Endodermal cell (in vitro differentiated cells): ENCODE results near the gene CPEB1. TPM values are rescaled to one million over a fixed set of nuclear protein-coding genes. Genes with fewer than 3 reads are reported as not detected.
A peak's percentile ranks its signal among the peaks of the same experiment; 100 is the strongest.

Experiments
- DNase-seq: peaks from one replicate; pipeline ENCODE4 v3.0.0-alpha.2; 2017
- H3K27ac ChIP-seq: 2 replicates; pipeline ENCODE4 v1.5.1; 2013; ENCODE audit warnings: mild to moderate bottlenecking, low read depth, low read length, moderate library complexity
- H3K27me3 ChIP-seq: 2 replicates; pipeline ENCODE4 v1.6.1; 2013; ENCODE audit warnings: mild to moderate bottlenecking, low read length, moderate library complexity; ENCODE audit not compliant: insufficient read depth, control insufficient read depth, poor library complexity, severe bottlenecking
- H3K36me3 ChIP-seq: 2 replicates; pipeline ENCODE4 v1.7.0; 2013; ENCODE audit warnings: mild to moderate bottlenecking, low read length, moderate library complexity; ENCODE audit not compliant: control insufficient read depth, insufficient read depth
- H3K4me1 ChIP-seq: one replicate; pipeline ENCODE4 v1.7.0; 2013; ENCODE audit warnings: low read length; ENCODE audit not compliant: control insufficient read depth, insufficient read depth
- H3K4me3 ChIP-seq: 2 replicates; pipeline ENCODE4 v1.5.1; 2013; ENCODE audit warnings: mild to moderate bottlenecking, low read length, moderate library complexity
- H3K9ac ChIP-seq: 2 replicates; pipeline ENCODE4 v1.6.1; 2013; ENCODE audit warnings: mild to moderate bottlenecking, low read length, moderate library complexity; ENCODE audit not compliant: poor library complexity, severe bottlenecking; ENCODE audit errors: extremely low read depth
- H3K9me3 ChIP-seq: 2 replicates; pipeline ENCODE4 v1.6.1; 2013; ENCODE audit warnings: mild to moderate bottlenecking, low read length, moderate library complexity; ENCODE audit not compliant: control insufficient read depth
- H3K27ac Mint-ChIP-seq: 2 replicates; pipeline ENCODE4 v1.8.0; 2020; ENCODE audit warnings: mixed read lengths
- H3K27me3 Mint-ChIP-seq: 2 replicates; pipeline ENCODE4 v1.8.0; 2021; ENCODE audit warnings: mild to moderate bottlenecking, mixed read lengths; ENCODE audit not compliant: insufficient read depth
- H3K36me3 Mint-ChIP-seq: 2 replicates; pipeline ENCODE4 v1.8.0; 2020; ENCODE audit warnings: low read depth, mixed read lengths
- H3K4me1 Mint-ChIP-seq: 2 replicates; pipeline ENCODE4 v1.8.0; 2020; ENCODE audit warnings: mixed read lengths
- H3K4me3 Mint-ChIP-seq: 2 replicates; pipeline ENCODE4 v1.8.0; 2020; ENCODE audit warnings: mild to moderate bottlenecking, moderate library complexity, mixed read lengths
- H3K9me3 Mint-ChIP-seq: 2 replicates; pipeline ENCODE4 v1.8.0; 2020; ENCODE audit warnings: mild to moderate bottlenecking, mixed read lengths
- WGBS, 2 experiments: methylation state at CpG; one replicate each; pipeline versions ENCODE4 v1.1.5 to v1.1.7; 2013; ENCODE audit warnings: missing lambda C conversion rate in 2 of 2, mixed read lengths in 1 of 2; ENCODE audit not compliant: insufficient coverage in 1 of 2, insufficient read length in 1 of 2; 5-methylcytosine and 5-hydroxymethylcytosine counted together
- total RNA-seq, 2 donors: library from RNA; stranded (reverse); fragmentation: NEBNext Ultra II Directional in 1 of 2; extraction: Animal tissue kit (Norgen Biotek cat#: 25700) in 1 of 2; gene quantifications; 2 replicates in 1 of 2; 3 replicates in 1 of 2; pipeline ENCODE4 v1.2.1, GENCODE V29; 2021
- TF ChIP-seq, protein P1 (sequence below): fragments of 200-600 bp; sonication (generic); conservative IDR thresholded peaks from 2 replicates; pipeline ENCODE4 v1.5.0; 2021; ENCODE audit warnings: antibody characterized with exemption, mild to moderate bottlenecking

Gene CPEB1
- total RNA-seq, 2 donors from 2014 or later: 1.0 to 1.4 TPM

DNA sequence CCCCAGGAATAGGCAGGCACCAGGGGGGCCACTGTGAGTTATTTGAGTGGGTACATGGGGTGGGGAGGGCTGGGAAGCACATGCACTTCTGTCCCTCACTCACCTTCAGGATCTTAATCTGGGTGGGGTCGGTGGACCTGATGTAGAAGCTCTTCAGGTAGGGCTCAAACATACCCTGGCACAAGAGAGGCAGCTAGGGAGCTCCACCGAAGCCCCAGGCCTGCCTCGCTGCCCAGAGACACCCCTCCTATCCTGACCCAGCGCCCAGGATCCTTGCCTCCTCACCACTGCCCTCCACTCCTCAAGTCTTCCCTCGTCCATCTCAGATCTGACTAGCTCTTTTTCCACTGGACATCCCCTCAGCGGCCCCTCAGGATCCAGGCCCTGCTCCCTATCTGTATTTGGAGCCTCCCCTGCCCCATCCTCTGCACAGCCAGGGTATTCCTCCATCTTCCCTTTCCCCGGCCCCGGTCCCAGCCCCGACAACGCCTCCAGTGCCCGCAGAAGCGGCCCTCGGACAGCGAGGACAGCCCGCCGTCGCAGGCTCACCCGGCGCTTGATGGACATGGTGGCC, 32.5 kb upstream of the CPEB1 start:
- no peaks in the 10 kb centered on the region for H3K9me3 ChIP-seq
- DNase-seq: no peak
- 36 to 45% methylated on average over 6 to 19 of the region's 19 CpGs for WGBS, 2 experiments
- Mint-ChIP-seq H3K27me3 (peaks cover 14% of the 10 kb centered on the region), H3K9me3 (no peaks in the 10 kb centered on the region), H3K4me3 (peak overlapping the region; percentile 87), H3K36me3 (no peaks in the 10 kb centered on the region), H3K4me1 (peaks cover 9% of the 10 kb centered on the region), H3K27ac (peak overlapping the region; percentile 39)
- H3K4me1 ChIP-seq: peaks cover 2% of the 10 kb centered on the region
- H3K27ac ChIP-seq: no peak overlapping the region
- no peak overlapping the region for H3K9ac ChIP-seq
- H3K36me3 ChIP-seq: no peaks in the 10 kb centered on the region
- TF ChIP-seq, protein P1, sequence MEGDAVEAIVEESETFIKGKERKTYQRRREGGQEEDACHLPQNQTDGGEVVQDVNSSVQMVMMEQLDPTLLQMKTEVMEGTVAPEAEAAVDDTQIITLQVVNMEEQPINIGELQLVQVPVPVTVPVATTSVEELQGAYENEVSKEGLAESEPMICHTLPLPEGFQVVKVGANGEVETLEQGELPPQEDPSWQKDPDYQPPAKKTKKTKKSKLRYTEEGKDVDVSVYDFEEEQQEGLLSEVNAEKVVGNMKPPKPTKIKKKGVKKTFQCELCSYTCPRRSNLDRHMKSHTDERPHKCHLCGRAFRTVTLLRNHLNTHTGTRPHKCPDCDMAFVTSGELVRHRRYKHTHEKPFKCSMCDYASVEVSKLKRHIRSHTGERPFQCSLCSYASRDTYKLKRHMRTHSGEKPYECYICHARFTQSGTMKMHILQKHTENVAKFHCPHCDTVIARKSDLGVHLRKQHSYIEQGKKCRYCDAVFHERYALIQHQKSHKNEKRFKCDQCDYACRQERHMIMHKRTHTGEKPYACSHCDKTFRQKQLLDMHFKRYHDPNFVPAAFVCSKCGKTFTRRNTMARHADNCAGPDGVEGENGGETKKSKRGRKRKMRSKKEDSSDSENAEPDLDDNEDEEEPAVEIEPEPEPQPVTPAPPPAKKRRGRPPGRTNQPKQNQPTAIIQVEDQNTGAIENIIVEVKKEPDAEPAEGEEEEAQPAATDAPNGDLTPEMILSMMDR: no peak
- peaks cover 33% of the 10 kb centered on the region for H3K27me3 ChIP-seq
- H3K4me3 ChIP-seq: peak overlapping the region; percentile 81

DNA sequence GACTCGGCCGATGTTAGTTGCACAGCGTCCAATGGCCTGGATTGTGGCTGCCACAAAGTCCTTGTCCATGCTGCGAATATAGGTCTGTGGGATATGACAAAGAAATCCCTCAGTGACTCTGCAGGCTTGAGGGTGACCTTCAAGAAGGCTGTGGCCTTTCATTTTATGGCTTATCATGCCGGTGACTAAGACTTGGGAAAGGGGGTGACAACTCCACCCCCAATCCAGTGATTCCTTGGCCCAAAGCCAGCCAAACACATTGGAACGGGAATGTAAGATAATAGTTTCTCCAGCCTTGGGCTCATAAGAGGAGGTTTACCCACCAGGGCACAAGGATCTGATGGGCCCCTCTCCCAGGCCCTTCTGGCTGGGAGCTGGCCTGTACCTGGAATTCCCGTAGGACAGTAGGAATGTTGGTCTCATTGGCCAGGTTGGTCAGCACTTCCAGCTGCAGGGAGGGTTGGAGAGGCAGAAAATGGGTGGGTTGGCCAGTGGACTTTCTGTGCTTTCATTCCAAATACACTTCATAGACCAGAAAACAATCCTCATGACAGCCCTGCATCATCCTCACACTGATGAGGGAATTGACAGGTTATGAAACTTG, 30.7 kb upstream of the CPEB1 start:
- peak; percentile 30 for DNase-seq
- Mint-ChIP-seq H3K27ac (no peak overlapping the region), H3K4me1 (peaks cover 9% of the 10 kb centered on the region), H3K36me3 (no peaks in the 10 kb centered on the region), H3K27me3 (peaks cover 12% of the 10 kb centered on the region), H3K4me3 (no peak overlapping the region), H3K9me3 (no peaks in the 10 kb centered on the region)
- Histone ChIP-seq H3K27me3 (peaks cover 33% of the 10 kb centered on the region), H3K9me3 (no peaks in the 10 kb centered on the region), H3K4me1 (peaks cover 2% of the 10 kb centered on the region), H3K36me3 (no peaks in the 10 kb centered on the region), H3K9ac (no peak overlapping the region), H3K4me3 (no peak overlapping the region), H3K27ac (no peak overlapping the region)
- WGBS, 2 experiments: 88 to 100% methylated on average over 5 to 7 of the region's 7 CpGs
- TF ChIP-seq, protein P1: no peak

DNA sequence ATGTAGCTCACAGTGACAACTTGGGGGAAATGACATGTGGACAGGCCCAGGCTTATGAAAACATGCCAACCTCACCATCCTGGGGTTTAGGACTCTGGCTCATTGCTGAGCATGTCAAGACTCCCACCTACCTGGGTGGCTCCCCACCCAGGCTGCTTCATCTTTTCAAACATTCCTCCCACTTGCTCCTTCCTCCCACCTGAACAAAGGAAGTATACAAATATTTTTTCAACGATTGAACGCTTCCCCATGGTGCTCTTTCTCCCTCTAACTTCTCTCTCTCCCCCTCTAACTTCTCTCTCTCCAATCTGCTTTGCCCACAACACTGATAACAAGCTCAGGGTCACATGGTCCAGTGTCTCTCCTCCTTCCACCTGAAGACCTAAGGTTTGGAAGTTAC, 27.7 kb upstream of the CPEB1 start:
- Histone ChIP-seq H3K27ac (no peak overlapping the region), H3K9ac (no peak overlapping the region), H3K4me1 (no peaks in the 10 kb centered on the region), H3K27me3 (peaks cover 18% of the 10 kb centered on the region), H3K4me3 (no peak overlapping the region), H3K36me3 (no peaks in the 10 kb centered on the region), H3K9me3 (no peaks in the 10 kb centered on the region)
- Mint-ChIP-seq H3K9me3 (no peaks in the 10 kb centered on the region), H3K4me1 (no peaks in the 10 kb centered on the region), H3K36me3 (no peaks in the 10 kb centered on the region), H3K4me3 (no peak overlapping the region), H3K27me3 (peaks cover 9% of the 10 kb centered on the region), H3K27ac (no peak overlapping the region)
- 80 to 94% methylated on average over 2 of the region's 2 CpGs for WGBS, 2 experiments
- TF ChIP-seq, protein P1: no peak
- no peak for DNase-seq
